ENCODE measurements around the gene KCTD7.
"Not testable (repeated sequence)": the region's sequence is repeated elsewhere in the genome, so short reads cannot be mapped to it uniquely, and the experiment has no call there.

The KCTD7 gene

GRCh38 chr7:66682350-66683093, 53.8 kb downstream of the KCTD7 start:
- no peak for DNase-seq (ENCODE audit: low read depth)

- DNase-seq (ENCODE audit: low read depth) = not testable (repeated sequence)
Observed at GRCh38 chr7:66683094-66683769, 54.6 kb downstream of the KCTD7 start.

- DNase-seq (ENCODE audit: low read depth) = no peak
Observed at GRCh38 chr7:66683770-66684123, 55.1 kb downstream of the KCTD7 start.

- not testable (repeated sequence) for DNase-seq (ENCODE audit: low read depth)
Observed at GRCh38 chr7:66685663-66686062, 57.0 kb downstream of the KCTD7 start.

GRCh38 chr7:66687186-66687585, 58.5 kb downstream of the KCTD7 start:
- no peak for DNase-seq (ENCODE audit: low read depth)

GRCh38 chr7:66687672-66688071, 59.0 kb downstream of the KCTD7 start:
- not testable (repeated sequence) for DNase-seq (ENCODE audit: low read depth)

- DNase-seq (ENCODE audit: low read depth) = no peak
Observed at GRCh38 chr7:66689081-66689480, 60.4 kb downstream of the KCTD7 start.

GRCh38 chr7:66693331-66693730, 64.7 kb downstream of the KCTD7 start:
- DNase-seq (ENCODE audit: low read depth) = no peak
